ENCODE results near the gene AUTS2. TPM values are rescaled to one million over a fixed set of nuclear protein-coding genes. Genes with fewer than 3 reads are reported as not detected.

AUTS2 gene
- total RNA-seq, 5 donors from 2014 or later (not counting 1 experiment from before 2014, with no cell fraction given), result 10.6 to 66.2 (median 37.6) TPM

GRCh38 chr7:70379210-70379609 lies 780.9 kb downstream of the AUTS2 start:
- ChIA-PET CTCF (no interaction called here), POLR2A (no interaction called here)
- Histone ChIP-seq H3K4me3 (ENCODE audit: control insufficient read depth in 1 of 2, extremely low read depth in 1 of 2, low read length in 1 of 2) (no peak overlapping the region), H3K27ac (ENCODE audit: low read length) (no peak overlapping the region), H3K36me3 (ENCODE audit: control insufficient read depth in 2 of 2, extremely low read depth in 1 of 2, insufficient read depth in 1 of 2, low read length in 1 of 2) (no peaks in the 10 kb centered on the region), H3K9me3 (no peaks in the 10 kb centered on the region), H3K27me3 (replicated peaks in 1 of 2; ENCODE audit: control insufficient read depth in 2 of 2, extremely low read depth in 1 of 2, insufficient read depth in 2 of 2, low read length in 1 of 2) (no peaks in the 10 kb centered on the region), H3K4me1 (ENCODE audit: control insufficient read depth in 1 of 2, extremely low read depth in 1 of 2, insufficient read depth in 2 of 2, low read length in 2 of 2) (no peaks in the 10 kb centered on the region)
- Mint-ChIP-seq H3K27ac (no peak overlapping the region), H3K4me1 (no peaks in the 10 kb centered on the region), H3K27me3 (no peaks in the 10 kb centered on the region), H3K36me3 (no peaks in the 10 kb centered on the region), H3K4me3 (no peak overlapping the region), H3K9me3 (peaks cover 0 to 4% (median 0%) of the 10 kb centered on the region in 3 donors)
- ATAC-seq (replicated peaks in 1 of 4), result no peak
- DNase-seq, result no peak
- WGBS (ENCODE audit: insufficient coverage), result 92% methylated on average over 5 of the region's 9 CpGs

- Histone ChIP-seq H3K27ac (ENCODE audit: low read length) (no peak overlapping the region), H3K27me3 (replicated peaks in 1 of 2; ENCODE audit: control insufficient read depth in 2 of 2, extremely low read depth in 1 of 2, insufficient read depth in 2 of 2, low read length in 1 of 2) (no peaks in the 10 kb centered on the region), H3K4me1 (ENCODE audit: control insufficient read depth in 1 of 2, extremely low read depth in 1 of 2, insufficient read depth in 2 of 2, low read length in 2 of 2) (no peaks in the 10 kb centered on the region), H3K9me3 (no peaks in the 10 kb centered on the region), H3K36me3 (ENCODE audit: control insufficient read depth in 2 of 2, extremely low read depth in 1 of 2, insufficient read depth in 1 of 2, low read length in 1 of 2) (no peaks in the 10 kb centered on the region), H3K4me3 (ENCODE audit: control insufficient read depth in 1 of 2, extremely low read depth in 1 of 2, low read length in 1 of 2) (no peak overlapping the region)
- no peak for DNase-seq
- ChIA-PET CTCF (no interaction called here), POLR2A (no interaction called here)
- Mint-ChIP-seq H3K27me3 (no peaks in the 10 kb centered on the region), H3K9me3 (peaks cover 0 to 4% (median 0%) of the 10 kb centered on the region in 3 donors), H3K36me3 (no peaks in the 10 kb centered on the region), H3K4me3 (no peak overlapping the region), H3K27ac (no peak overlapping the region), H3K4me1 (no peaks in the 10 kb centered on the region)
- ATAC-seq (replicated peaks in 1 of 4), result no peak
- 93% methylated on average over 6 of the region's 9 CpGs for WGBS (ENCODE audit: insufficient coverage)
Observed at GRCh38 chr7:70380421-70381015, 782.2 kb downstream of the AUTS2 start.

- H3K4me3 Mint-ChIP-seq, result no peak overlapping the region
- no peak overlapping the region for H3K27ac ChIP-seq (ENCODE audit: low read length)
- no peak overlapping the region for H3K27ac Mint-ChIP-seq
- H3K4me1 ChIP-seq (ENCODE audit: control insufficient read depth in 1 of 2, extremely low read depth in 1 of 2, insufficient read depth in 2 of 2, low read length in 2 of 2), result no peaks in the 10 kb centered on the region
- H3K36me3 ChIP-seq (ENCODE audit: control insufficient read depth in 2 of 2, extremely low read depth in 1 of 2, insufficient read depth in 1 of 2, low read length in 1 of 2), result no peaks in the 10 kb centered on the region
- POLR2A ChIA-PET, result interaction anchor here in 1 of 2 donors (0.7 kb wide), 1 partner anchor 409 kb away, joined by 3 read pairs; no protein-coding TSS in a partner anchor
- ATAC-seq (replicated peaks in 1 of 4) (no peak), DNase-seq (no peak)
- no peaks in the 10 kb centered on the region for H3K36me3 Mint-ChIP-seq
- H3K4me1 Mint-ChIP-seq, result no peaks in the 10 kb centered on the region
- CTCF ChIA-PET, result no interaction called here
- no peaks in the 10 kb centered on the region for H3K9me3 ChIP-seq
- H3K27me3 ChIP-seq (replicated peaks in 1 of 2; ENCODE audit: control insufficient read depth in 2 of 2, extremely low read depth in 1 of 2, insufficient read depth in 2 of 2, low read length in 1 of 2), result no peaks in the 10 kb centered on the region
- no peak overlapping the region for H3K4me3 ChIP-seq (ENCODE audit: control insufficient read depth in 1 of 2, extremely low read depth in 1 of 2, low read length in 1 of 2)
- WGBS (ENCODE audit: insufficient coverage), result no CpG with 5 or more reads among the region's 3 CpGs
- H3K27me3 Mint-ChIP-seq, result no peaks in the 10 kb centered on the region
- H3K9me3 Mint-ChIP-seq, result peaks cover 0 to 4% (median 0%) of the 10 kb centered on the region in 3 donors
Observed at GRCh38 chr7:70383066-70383782, 784.9 kb downstream of the AUTS2 start.

GRCh38 chr7:70384024-70384423 lies 785.7 kb downstream of the AUTS2 start:
- CTCF ChIA-PET, result no interaction called here
- 90% methylated on average over 5 of the region's 7 CpGs for WGBS (ENCODE audit: insufficient coverage)
- Histone ChIP-seq H3K4me3 (ENCODE audit: control insufficient read depth in 1 of 2, extremely low read depth in 1 of 2, low read length in 1 of 2) (no peak overlapping the region), H3K4me1 (ENCODE audit: control insufficient read depth in 1 of 2, extremely low read depth in 1 of 2, insufficient read depth in 2 of 2, low read length in 2 of 2) (no peaks in the 10 kb centered on the region), H3K36me3 (ENCODE audit: control insufficient read depth in 2 of 2, extremely low read depth in 1 of 2, insufficient read depth in 1 of 2, low read length in 1 of 2) (no peaks in the 10 kb centered on the region), H3K27ac (ENCODE audit: low read length) (no peak overlapping the region), H3K9me3 (no peaks in the 10 kb centered on the region), H3K27me3 (replicated peaks in 1 of 2; ENCODE audit: control insufficient read depth in 2 of 2, extremely low read depth in 1 of 2, insufficient read depth in 2 of 2, low read length in 1 of 2) (no peaks in the 10 kb centered on the region)
- Mint-ChIP-seq H3K4me3 (no peak overlapping the region), H3K9me3 (peaks cover 0 to 4% (median 0%) of the 10 kb centered on the region in 3 donors), H3K36me3 (no peaks in the 10 kb centered on the region), H3K27me3 (no peaks in the 10 kb centered on the region), H3K4me1 (no peaks in the 10 kb centered on the region), H3K27ac (no peak overlapping the region)
- ATAC-seq (replicated peaks in 1 of 4) (no peak), DNase-seq (no peak)
- POLR2A ChIA-PET, result interaction anchor here in 1 of 2 donors (0.7 kb wide), 1 partner anchor 408 kb away, joined by 3 read pairs; no protein-coding TSS in a partner anchor

DNA sequence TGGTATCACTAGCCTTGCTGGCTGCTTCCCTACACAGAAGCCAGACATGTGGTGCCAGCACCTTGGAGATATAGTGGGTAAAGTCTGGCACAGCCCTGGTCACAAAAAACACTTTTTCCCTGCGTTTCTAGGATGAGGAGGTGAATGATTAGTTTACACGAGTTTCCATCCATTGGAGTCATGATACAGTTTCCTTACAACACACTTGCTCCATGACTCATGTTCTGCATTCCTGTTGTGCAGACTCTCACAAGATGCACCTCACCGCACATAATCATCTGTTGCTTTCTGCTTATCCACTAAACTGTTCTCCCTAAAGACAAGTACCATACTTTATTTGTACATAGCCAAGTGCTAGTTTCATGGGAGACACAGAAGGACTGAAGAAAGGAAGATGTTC lies 786.6 kb downstream of the AUTS2 start:
- WGBS (ENCODE audit: insufficient coverage), result 82% methylated on average over 3 of the region's 3 CpGs

GRCh38 chr7:70387217-70387616 lies 788.9 kb downstream of the AUTS2 start:
- Mint-ChIP-seq H3K9me3 (no peaks in the 10 kb centered on the region), H3K27me3 (no peaks in the 10 kb centered on the region), H3K27ac (no peak overlapping the region), H3K4me3 (no peak overlapping the region), H3K36me3 (no peaks in the 10 kb centered on the region), H3K4me1 (no peaks in the 10 kb centered on the region)
- no peaks in the 10 kb centered on the region for H3K4me1 ChIP-seq (ENCODE audit: control insufficient read depth in 1 of 2, extremely low read depth in 1 of 2, insufficient read depth in 2 of 2, low read length in 2 of 2)
- H3K9me3 ChIP-seq, result no peaks in the 10 kb centered on the region
- no peak overlapping the region for H3K27ac ChIP-seq (ENCODE audit: low read length)
- H3K36me3 ChIP-seq (ENCODE audit: control insufficient read depth in 2 of 2, extremely low read depth in 1 of 2, insufficient read depth in 1 of 2, low read length in 1 of 2), result no peaks in the 10 kb centered on the region
- whole genome bisulfite sequencing (ENCODE audit: insufficient coverage), result 75% methylated on average over 3 of the region's 4 CpGs
- POLR2A ChIA-PET, result no interaction called here
- ATAC-seq (replicated peaks in 1 of 4) (no peak), DNase-seq (no peak)
- no peaks in the 10 kb centered on the region for H3K27me3 ChIP-seq (replicated peaks in 1 of 2; ENCODE audit: control insufficient read depth in 2 of 2, extremely low read depth in 1 of 2, insufficient read depth in 2 of 2, low read length in 1 of 2)
- CTCF ChIA-PET, result no interaction called here
- no peak overlapping the region for H3K4me3 ChIP-seq (ENCODE audit: control insufficient read depth in 1 of 2, extremely low read depth in 1 of 2, low read length in 1 of 2)

More for the DNA sequence above, 786.6 kb downstream of the AUTS2 start:
- Histone ChIP-seq H3K9me3 (no peaks in the 10 kb centered on the region), H3K27ac (ENCODE audit: low read length) (no peak overlapping the region), H3K4me1 (ENCODE audit: control insufficient read depth in 1 of 2, extremely low read depth in 1 of 2, insufficient read depth in 2 of 2, low read length in 2 of 2) (no peaks in the 10 kb centered on the region), H3K36me3 (ENCODE audit: control insufficient read depth in 2 of 2, extremely low read depth in 1 of 2, insufficient read depth in 1 of 2, low read length in 1 of 2) (no peaks in the 10 kb centered on the region), H3K27me3 (replicated peaks in 1 of 2; ENCODE audit: control insufficient read depth in 2 of 2, extremely low read depth in 1 of 2, insufficient read depth in 2 of 2, low read length in 1 of 2) (no peaks in the 10 kb centered on the region), H3K4me3 (ENCODE audit: control insufficient read depth in 1 of 2, extremely low read depth in 1 of 2, low read length in 1 of 2) (no peak overlapping the region)
- ATAC-seq (replicated peaks in 1 of 4) (no peak), DNase-seq (no peak)
- Mint-ChIP-seq H3K4me1 (no peaks in the 10 kb centered on the region), H3K36me3 (no peaks in the 10 kb centered on the region), H3K27me3 (no peaks in the 10 kb centered on the region), H3K9me3 (peaks cover 0 to 4% (median 0%) of the 10 kb centered on the region in 3 donors), H3K27ac (no peak overlapping the region), H3K4me3 (no peak overlapping the region)
- ChIA-PET CTCF (no interaction called here), POLR2A (no interaction called here)

Data from T-cell (primary cell).